H1 (cell line): Measurements from ENCODE around the gene PRKACA. TPM values are rescaled to one million over a fixed set of nuclear protein-coding genes. Genes with fewer than 3 reads are reported as not detected.

ENCODE experiments used
- CBX5 ChIP-seq: fragments of 300-800, 300-1000 bp; sonication (generic); IDR thresholded peaks from 2 replicates; pipeline ENCODE4 v1.7.1; 2016; ENCODE audit warnings: antibody characterized with exemption, low read length, low read depth
- CREB1 ChIP-seq: IDR thresholded peaks from 2 replicates; pipeline ENCODE4 v1.6.1; 2012; ENCODE audit warnings: inconsistent platforms
- CTBP2 ChIP-seq: IDR thresholded peaks from 2 replicates; pipeline ENCODE4 v1.7.0; 2011; ENCODE audit warnings: borderline replicate concordance, mild to moderate bottlenecking, moderate library complexity, mixed read lengths, low read length; ENCODE audit not compliant: insufficient read depth, insufficient read length
- RAD21 ChIP-seq, 2 experiments: IDR thresholded peaks in 1 of 2; conservative IDR thresholded peaks in 1 of 2; 2 replicates each; pipeline ENCODE4 v1.6.1; 2011; ENCODE audit warnings: low read depth in 2 of 2, low read length in 2 of 2, improper control_type of control experiment in 1 of 2, inconsistent platforms in 1 of 2, mild to moderate bottlenecking in 1 of 2, moderate library complexity in 1 of 2
- SIX5 ChIP-seq: IDR thresholded peaks from 2 replicates; pipeline ENCODE4 v1.6.1; 2011; ENCODE audit warnings: mild to moderate bottlenecking, low read depth, low read length
- SRF ChIP-seq: IDR thresholded peaks from 2 replicates; pipeline ENCODE4 v1.6.1; 2011; ENCODE audit warnings: mild to moderate bottlenecking, low read depth, low read length, moderate library complexity
- polyA plus RNA-seq, 7 experiments: library from polyadenylated mRNA; depleted of rRNA in 3 of 7; stranded (reverse) in 5 of 7; unstranded in 2 of 7; fragments of >200 nt in 5 of 7; fragments of 200-250 nt in 2 of 7; gene quantifications; 1 replicate in 5 of 7; 2 replicates in 1 of 7; 4 replicates in 1 of 7; pipeline versions ENCODE4 v1.2.1 to v1.2.3, GENCODE V29; 2011 to 2013; ENCODE audit warnings: missing spikeins in 2 of 7, mixed read lengths in 2 of 7
- total RNA-seq: library from RNA; stranded (reverse); fragmentation: NEBNext Ultra II Directional; extraction: Animal tissue kit (Norgen Biotek cat#: 25700); gene quantifications from 2 replicates; pipeline ENCODE4 v1.2.1, GENCODE V29; 2021

The PRKACA gene
- total and polyA plus RNA-seq, 2 of the 8 experiments (the other 6 are each of a cell fraction or from before 2014, with no cell fraction given) = 14.2 to 48.2 TPM

DNA sequence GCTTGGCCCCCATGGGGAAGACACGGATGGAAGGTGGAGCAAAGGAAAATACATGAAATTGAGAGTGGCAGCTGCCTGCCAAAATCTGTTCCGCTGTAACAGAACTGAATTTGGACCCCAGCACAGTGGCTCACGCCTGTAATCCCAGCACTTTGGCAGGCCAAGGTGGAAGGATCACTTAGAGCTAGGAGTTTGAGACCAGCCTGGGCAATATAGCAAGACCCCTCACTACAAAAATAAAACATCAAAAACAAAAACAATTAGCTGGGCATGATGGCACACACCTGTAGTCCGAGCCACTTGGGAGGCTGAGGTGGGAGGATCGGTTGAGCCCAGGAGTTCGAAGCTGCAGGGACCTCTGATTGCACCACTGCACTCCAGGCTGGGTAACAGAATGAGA is 65.1 kb downstream of the PRKACA start (continued):
- TF ChIP-seq RAD21 (IDR thresholded peaks at IDR 0.05 in 1 of 2, conservative IDR thresholded peaks at IDR 0.05 in 1 of 2; ENCODE audit: low read depth in 2 of 2, low read length in 2 of 2) = no peak
- TF ChIP-seq SRF = no peak
- TF ChIP-seq SIX5 = no peak
- TF ChIP-seq CBX5 = no peak
- TF ChIP-seq CTBP2 = no peak
- no peak for TF ChIP-seq CREB1
- TF ChIP-seq, all 59 proteins: peak for 0
